Thyroid gland (tissue), 4 donors: ENCODE results near the gene SLC10A3.

Experiments
- CTCF ChIP-seq, 6 experiments: fragments of 200-600 bp in 3 of 6; fragments of 450-650 bp in 3 of 6; sonication (generic) in 3 of 6; IDR thresholded peaks; one replicate each; pipeline ENCODE4 v1.5.1; 2016 to 2019; ENCODE audit warnings: antibody characterized with exemption in 6 of 6, mild to moderate bottlenecking in 2 of 6, inconsistent platforms in 1 of 6, moderate library complexity in 1 of 6
- POLR2A ChIP-seq, 2 donors: fragments of 450-650 bp; IDR thresholded peaks; one replicate each; pipeline ENCODE4 v1.6.1; 2017; ENCODE audit warnings: antibody characterized with exemption in 2 of 2, mild to moderate bottlenecking in 2 of 2, moderate library complexity in 1 of 2

DNA sequence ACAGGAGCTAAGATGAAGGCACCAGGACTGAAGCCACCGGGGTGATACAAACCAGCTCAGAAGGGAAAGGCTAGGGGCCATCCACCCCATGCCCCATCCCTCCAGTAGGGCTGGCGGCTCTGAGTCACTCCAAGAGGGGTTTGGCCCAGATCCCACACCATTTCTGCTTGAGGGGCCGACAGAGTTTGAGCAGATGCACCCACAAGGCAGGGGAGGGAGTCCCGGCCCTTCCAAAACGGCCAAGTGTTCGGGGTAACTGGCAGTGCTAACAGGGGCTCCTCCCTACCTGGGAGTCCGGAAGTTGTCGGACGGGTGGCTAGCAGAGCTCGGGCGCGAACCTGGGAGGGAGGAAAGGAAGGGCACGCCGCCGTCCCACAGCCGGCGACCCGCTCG, 412 bp downstream of the SLC10A3 start:
- TF ChIP-seq CTCF (IDR thresholded peaks at IDR 0.05) (no peak), POLR2A (IDR thresholded peaks at IDR 0.05) (no peak)
